ENCODE measurements around the gene DENND2D. TPM values are rescaled to one million over a fixed set of nuclear protein-coding genes. Genes with fewer than 3 reads are reported as not detected.

DENND2D gene
- total RNA-seq, 1 experiment from 2014 or later: not detected

- DNase-seq (ENCODE audit: low read depth): no peak
Observed at GRCh38 chr1:111182052-111182451, 18.4 kb downstream of the DENND2D start.

- DNase-seq (ENCODE audit: low read depth): no peak
Observed at GRCh38 chr1:111179968-111180533, 20.4 kb downstream of the DENND2D start.

- no peak for DNase-seq (ENCODE audit: low read depth)
Observed at GRCh38 chr1:111176678-111177077, 23.8 kb downstream of the DENND2D start.

- no peak for DNase-seq (ENCODE audit: low read depth)
Observed at GRCh38 chr1:111175349-111175748, 25.1 kb downstream of the DENND2D start.

- DNase-seq (ENCODE audit: low read depth): no peak
Observed at GRCh38 chr1:111174070-111174469, 26.4 kb downstream of the DENND2D start.

GRCh38 chr1:111172463-111172862, 28.0 kb downstream of the DENND2D start:
- DNase-seq (ENCODE audit: low read depth): no peak

- DNase-seq (ENCODE audit: low read depth): no peak
Observed at GRCh38 chr1:111164151-111164550, 36.3 kb downstream of the DENND2D start.

- no peak for DNase-seq (ENCODE audit: low read depth)
Observed at GRCh38 chr1:111163363-111163762, 37.1 kb downstream of the DENND2D start.

- no peak for DNase-seq (ENCODE audit: low read depth)
Observed at GRCh38 chr1:111162488-111162880, 38.0 kb downstream of the DENND2D start.

- DNase-seq (ENCODE audit: low read depth): no peak
Observed at GRCh38 chr1:111161843-111162487, 38.5 kb downstream of the DENND2D start.

- no peak for DNase-seq (ENCODE audit: low read depth)
Observed at GRCh38 chr1:111157431-111157830, 43.0 kb downstream of the DENND2D start.

- DNase-seq (ENCODE audit: low read depth): no peak
Observed at GRCh38 chr1:111154021-111154999, 46.1 kb downstream of the DENND2D start.

GRCh38 chr1:111151838-111152237, 48.6 kb downstream of the DENND2D start:
- no peak for DNase-seq (ENCODE audit: low read depth)

GRCh38 chr1:111148376-111148881, 52.0 kb downstream of the DENND2D start:
- no peak for DNase-seq (ENCODE audit: low read depth)

- no peak for DNase-seq (ENCODE audit: low read depth)
Observed at GRCh38 chr1:111147948-111148347, 52.5 kb downstream of the DENND2D start.

GRCh38 chr1:111145963-111146768, 54.3 kb downstream of the DENND2D start:
- DNase-seq (ENCODE audit: low read depth): no peak

- DNase-seq (ENCODE audit: low read depth): no peak
Observed at GRCh38 chr1:111145542-111145941, 54.9 kb downstream of the DENND2D start.

- no peak for DNase-seq (ENCODE audit: low read depth)
Observed at GRCh38 chr1:111142356-111142975, 58.0 kb downstream of the DENND2D start.

GRCh38 chr1:111141245-111142220, 58.9 kb downstream of the DENND2D start:
- no peak for DNase-seq (ENCODE audit: low read depth)

- DNase-seq (ENCODE audit: low read depth): peak; percentile 70
Observed at GRCh38 chr1:111140680-111140967, 59.8 kb downstream of the DENND2D start.

Measured in RPMI7951 (cell line).